Gastrocnemius medialis (tissue), 4 donors: ENCODE measurements around the gene STRN.

Experiments used
- CTCF ChIP-seq, 5 experiments: fragments of 450-650 bp in 3 of 5; fragments of 200-600 bp in 2 of 5; sonication (generic) in 2 of 5; IDR thresholded peaks in 4 of 5; conservative IDR thresholded peaks in 1 of 5; 1 replicate in 4 of 5; 2 replicates in 1 of 5; pipeline ENCODE4 v1.5.1; 2016 to 2019; ENCODE audit warnings: antibody characterized with exemption in 5 of 5, mild to moderate bottlenecking in 3 of 5, moderate library complexity in 3 of 5
- POLR2A ChIP-seq, 2 donors: fragments of 450-650 bp; IDR thresholded peaks; one replicate each; pipeline ENCODE4 v1.6.1; 2017; ENCODE audit warnings: antibody characterized with exemption in 2 of 2, mild to moderate bottlenecking in 2 of 2, moderate library complexity in 2 of 2

GRCh38 chr2:36861896-36862295 is 104.4 kb downstream of the STRN start:
- TF ChIP-seq CTCF (IDR thresholded peaks at IDR 0.05 in 4 of 5, conservative IDR thresholded peaks at IDR 0.05 in 1 of 5) (no peak), POLR2A (IDR thresholded peaks at IDR 0.05) (no peak)
